Coronary artery (tissue), 2 donors: ENCODE data around the gene CIDEB.

ENCODE experiments used
- DNase-seq: peaks from one replicate; pipeline ENCODE4 v3.0.0-alpha.2; 2017; ENCODE audit warnings: low spot score
- H3K27ac ChIP-seq, 2 donors: fragments of 200-600 bp; sonication (generic); one replicate each; pipeline ENCODE4 v1.5.1; 2016 to 2019
- H3K4me3 ChIP-seq: fragments of 200-600 bp; sonication (generic); 2 replicates; pipeline ENCODE4 v1.5.1; 2016; ENCODE audit warnings: mild to moderate bottlenecking, moderate library complexity
- CTCF ChIP-seq: fragments of 200-600 bp; sonication (generic); IDR thresholded peaks from one replicate; pipeline ENCODE4 v1.5.1; 2019; ENCODE audit warnings: antibody characterized with exemption

CIDEB gene

GRCh38 chr14:24338843-24339242, 31.1 kb upstream of the CIDEB start:
- DNase-seq: no peak
- TF ChIP-seq CTCF: no peak
- Histone ChIP-seq H3K27ac (no peak overlapping the region), H3K4me3 (peak overlapping the region; percentile 59)

- Histone ChIP-seq H3K4me3 (no peak overlapping the region), H3K27ac (no peak overlapping the region)
- TF ChIP-seq CTCF: no peak
- no peak for DNase-seq
These were observed 30.0 kb upstream of the CIDEB start for GRCh38 chr14:24337824-24338175.

GRCh38 chr14:24337144-24337823, 29.5 kb upstream of the CIDEB start:
- no peak for DNase-seq
- H3K27ac ChIP-seq: no peak overlapping the region
- no peak overlapping the region for H3K4me3 ChIP-seq
- no peak for TF ChIP-seq CTCF

GRCh38 chr14:24335461-24336171, 27.8 kb upstream of the CIDEB start:
- no peak for DNase-seq
- H3K4me3 ChIP-seq: peak overlapping the region; percentile 60
- no peak for TF ChIP-seq CTCF
- H3K27ac ChIP-seq: peak overlapping the region in 1 of 2 donors; percentile 59

- Histone ChIP-seq H3K4me3 (peak within 1 kb of the TSS; percentile 60), H3K27ac (peak within 1 kb of the TSS; percentile 21 to 59)
- TF ChIP-seq CTCF: no peak
- DNase-seq: no peak
These were observed 26.9 kb upstream of the CIDEB start, which contains the start of gene ADCY4 for GRCh38 chr14:24334431-24335291. Gene ADCY4 (minus strand): TSS chr14:24335071. CDS start chr14:24334652, 419 bp downstream.

- Histone ChIP-seq H3K4me3 (peak overlapping the region; percentile 63), H3K27ac (no peak overlapping the region)
- no peak for DNase-seq
- TF ChIP-seq CTCF: peak; percentile 57
These were observed 24.7 kb upstream of the CIDEB start for GRCh38 chr14:24332268-24332993.
